ENCODE results near the gene NDUFV1. TPM values are rescaled to one million over a fixed set of nuclear protein-coding genes. Genes with fewer than 3 reads are reported as not detected.
A peak's percentile ranks its signal among the peaks of the same experiment; 100 is the strongest.
"Not testable (repeated sequence)": the region's sequence is repeated elsewhere in the genome, so short reads cannot be mapped to it uniquely, and the experiment has no call there.

The NDUFV1 gene
- 412 and 488 TPM in 2 replicates for total RNA-seq (2014; rRNA removed; shearing (Covaris generic))

DNA sequence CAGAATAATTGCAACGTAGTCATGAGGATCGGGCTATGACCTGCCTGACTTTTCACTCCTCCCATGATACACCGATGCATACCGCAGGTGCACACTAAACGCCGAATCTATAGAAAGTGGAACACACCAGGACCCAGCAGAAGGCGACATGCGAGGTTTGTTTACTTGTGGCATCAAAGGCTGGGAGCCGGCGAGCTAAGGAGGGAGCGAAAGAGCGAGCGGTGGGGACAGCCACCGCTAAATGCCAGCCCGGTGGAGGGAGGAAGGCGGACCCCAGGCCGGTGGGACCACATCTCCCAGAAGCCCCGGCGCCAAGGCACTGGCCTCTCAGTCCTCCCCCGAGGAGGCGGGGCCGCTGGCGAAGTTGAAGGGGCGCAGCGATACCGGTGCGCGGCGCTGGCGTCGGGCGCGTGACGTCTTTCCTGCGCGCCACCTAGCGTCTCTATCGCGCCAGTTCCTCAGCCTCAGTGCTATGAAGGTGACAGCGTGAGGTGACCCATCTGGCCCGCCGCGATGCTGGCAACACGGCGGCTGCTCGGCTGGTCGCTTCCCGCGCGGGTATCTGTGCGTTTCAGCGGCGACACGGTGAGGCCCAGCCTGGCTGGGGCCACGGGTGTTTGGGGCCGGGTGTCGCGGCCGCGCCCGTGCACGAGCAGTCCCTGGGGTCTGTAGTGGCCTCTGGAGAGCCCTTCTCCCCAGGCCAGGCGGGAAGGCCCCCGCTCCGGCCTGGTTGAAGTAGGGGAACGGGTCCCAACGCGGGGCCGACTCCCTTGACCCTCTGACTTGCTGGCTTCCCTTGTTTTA lies at the start of gene NDUFV1:
TSS of gene NDUFV1 (plus strand) at position 445 of the 804 bp plus-strand sequence. CDS start at position 514, 69 bp downstream.
- in situ Hi-C loops (cut with HindIII; ENCODE audit: low sequenced_read_pairs): no loop called here

DNA sequence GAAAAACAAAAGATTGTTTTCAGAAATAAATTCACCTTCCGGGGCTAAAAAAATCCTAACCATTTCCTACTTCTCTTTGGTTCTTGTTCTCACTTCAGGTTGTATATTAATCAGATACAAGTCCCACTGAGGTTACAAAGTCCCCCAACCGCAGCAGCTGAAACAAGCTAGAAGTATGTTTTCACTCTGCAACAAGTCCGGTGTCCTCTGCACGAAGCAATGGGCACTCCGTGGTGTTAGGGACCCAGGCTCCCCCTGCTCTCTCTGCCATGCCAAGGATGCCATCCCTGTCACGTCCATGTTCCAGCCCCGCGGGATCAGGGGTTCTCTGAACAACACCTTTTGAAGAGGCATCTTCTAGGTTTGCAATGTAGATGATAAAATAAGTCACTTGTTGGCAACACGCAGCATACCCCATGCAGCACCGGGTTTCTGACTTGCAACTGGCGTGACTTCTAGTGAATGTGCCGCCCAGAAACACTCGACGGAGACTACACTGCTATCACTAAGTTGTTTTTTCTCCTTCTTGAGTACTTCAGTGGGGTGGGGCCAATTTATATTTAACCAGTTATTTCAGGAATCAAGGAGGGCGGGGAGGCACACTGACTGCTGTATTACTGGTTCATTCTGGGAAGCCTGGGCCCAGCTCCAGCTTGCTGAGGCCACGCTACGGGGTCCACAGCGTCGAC lies 48.5 kb upstream of the NDUFV1 start:
- in situ Hi-C loops (cut with HindIII; ENCODE audit: low sequenced_read_pairs): no loop called here
- DNase-seq (ENCODE audit: low spot score): no peak

More for the DNA sequence above, at the start of gene NDUFV1:
- DNase-seq (ENCODE audit: low spot score): peak; percentile 97

DNA sequence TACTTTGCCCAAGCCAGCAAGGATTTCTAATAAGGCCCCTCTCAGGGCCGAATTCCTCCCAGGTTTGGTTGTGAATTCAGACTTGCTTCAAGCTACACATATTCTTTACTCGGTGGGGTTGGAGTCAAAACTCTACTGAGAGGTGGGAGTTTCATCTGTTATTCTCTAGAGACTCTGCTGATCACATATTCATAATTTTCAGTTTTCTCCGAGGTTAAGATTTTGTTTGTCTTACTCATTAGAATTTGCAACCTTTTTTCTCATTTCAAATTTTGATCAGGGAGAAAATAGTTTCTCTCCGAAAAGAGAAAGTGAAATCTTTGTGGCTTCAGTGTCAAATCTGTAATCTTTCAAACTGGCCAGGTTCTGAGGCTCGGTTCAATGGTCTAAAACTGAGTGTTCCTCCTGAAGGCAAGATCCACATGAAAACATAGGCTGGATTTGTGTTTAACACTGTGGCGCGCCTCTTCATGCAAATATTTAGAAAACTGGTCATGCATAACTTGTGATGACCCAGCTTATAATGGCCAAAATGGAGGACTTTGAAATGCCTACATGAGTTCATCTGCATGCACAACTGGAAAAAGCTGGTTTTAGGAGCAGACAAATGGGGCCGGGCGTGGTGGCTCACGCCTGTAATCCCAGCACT lies 44.6 kb upstream of the NDUFV1 start:
- in situ Hi-C loops (cut with HindIII; ENCODE audit: low sequenced_read_pairs): no loop called here
- DNase-seq (ENCODE audit: low spot score): no peak

DNA sequence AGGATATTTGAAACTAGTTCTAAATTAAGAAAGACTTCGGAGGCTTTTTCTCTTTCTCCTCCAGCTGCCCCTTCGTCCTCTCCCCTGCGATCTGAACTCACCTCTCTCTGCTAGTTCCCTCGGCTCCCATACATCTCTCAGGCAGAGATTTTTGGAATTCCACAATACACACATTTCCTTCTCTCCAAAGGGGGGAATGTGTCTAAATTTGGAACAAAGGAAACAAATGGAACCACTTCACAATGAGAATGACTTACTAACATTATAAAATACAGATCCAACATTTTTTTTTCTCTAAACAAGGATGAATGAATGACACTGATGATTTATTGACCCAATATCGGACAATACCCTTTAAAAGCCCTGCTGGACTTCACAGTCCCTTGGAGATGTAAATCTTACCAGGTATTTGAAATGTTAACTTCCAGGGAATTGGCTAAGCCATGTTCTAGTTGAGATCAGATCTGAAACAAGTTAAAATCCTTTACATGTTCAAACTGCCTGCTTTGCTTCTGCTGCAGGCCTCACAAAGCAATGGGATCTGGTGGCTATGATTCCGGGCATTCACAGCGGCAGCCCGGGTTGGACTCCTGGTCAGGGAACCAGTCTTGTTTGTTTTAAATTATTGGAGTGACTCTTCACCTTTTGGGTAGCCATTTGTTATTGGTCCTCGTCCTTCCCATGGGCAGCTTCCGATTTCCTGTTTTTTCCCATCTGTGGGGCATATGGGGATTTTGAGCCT lies 43.6 kb upstream of the NDUFV1 start:
- in situ Hi-C loops (cut with HindIII; ENCODE audit: low sequenced_read_pairs): no loop called here
- no peak for DNase-seq (ENCODE audit: low spot score)

DNA sequence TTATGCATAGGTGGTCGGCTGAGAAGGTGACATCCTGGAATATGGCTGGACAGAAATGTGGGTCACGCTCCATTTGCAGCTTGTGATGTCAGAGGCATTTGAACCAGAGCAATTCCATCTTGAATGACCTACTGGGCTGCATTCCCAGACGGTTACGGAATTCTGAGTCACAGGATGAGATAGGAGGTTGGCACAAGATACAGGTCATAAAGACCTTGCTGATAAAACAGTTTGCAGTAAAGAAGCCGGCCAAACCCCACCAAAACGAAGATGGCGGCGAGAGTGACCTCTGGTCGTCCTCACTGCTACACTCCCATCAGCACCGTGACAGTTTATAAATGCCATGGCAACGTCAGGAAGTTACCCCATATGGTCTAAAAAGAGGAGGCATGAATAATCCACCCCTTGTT lies 43.0 kb upstream of the NDUFV1 start:
- in situ Hi-C loops (cut with HindIII; ENCODE audit: low sequenced_read_pairs): not testable (repeated sequence)
- DNase-seq (ENCODE audit: low spot score): peak; percentile 50

DNA sequence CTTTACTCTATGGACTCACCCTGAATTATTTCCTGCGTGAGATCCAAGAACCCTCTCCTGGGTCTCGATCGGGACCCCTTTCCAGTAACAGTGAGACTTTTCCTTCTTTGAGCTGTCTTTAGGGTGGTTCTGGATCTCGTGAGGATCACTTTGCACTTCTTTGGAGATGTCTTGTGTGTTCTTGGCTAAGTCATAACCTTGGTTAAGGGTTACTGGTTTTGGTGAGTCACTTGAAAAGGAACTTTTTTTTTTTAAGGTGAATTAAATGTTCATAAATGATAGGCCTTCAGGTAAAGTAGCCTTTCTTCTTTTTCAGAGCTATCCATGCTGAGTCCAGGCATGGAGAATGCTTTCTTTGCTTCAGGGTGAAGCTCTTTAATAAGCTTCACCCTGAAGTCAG lies 42.5 kb upstream of the NDUFV1 start:
- no peak for DNase-seq (ENCODE audit: low spot score)
- in situ Hi-C loops (cut with HindIII; ENCODE audit: low sequenced_read_pairs): no loop called here

DNA sequence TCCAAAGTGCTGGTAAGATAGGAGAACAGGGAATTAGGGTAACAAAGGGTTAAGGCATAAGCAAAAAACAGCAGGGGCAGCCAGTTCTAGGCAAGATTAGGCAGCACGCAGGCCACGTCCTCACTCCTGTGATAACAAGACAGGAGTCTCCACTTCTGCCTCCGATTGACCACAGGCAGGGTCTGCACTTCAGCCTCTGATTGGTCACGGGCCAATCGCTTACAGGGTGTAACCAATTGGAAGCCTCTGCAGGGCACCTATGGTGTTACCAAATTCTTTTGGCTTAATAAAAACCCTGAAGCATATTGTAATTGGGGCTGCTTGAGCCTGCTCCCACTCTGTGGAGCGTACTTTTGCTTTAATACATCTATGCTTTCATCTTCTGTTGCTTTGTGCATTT lies 35.3 kb upstream of the NDUFV1 start:
- in situ Hi-C loops (cut with HindIII; ENCODE audit: low sequenced_read_pairs): no loop called here
- no peak for DNase-seq (ENCODE audit: low spot score)

DNA sequence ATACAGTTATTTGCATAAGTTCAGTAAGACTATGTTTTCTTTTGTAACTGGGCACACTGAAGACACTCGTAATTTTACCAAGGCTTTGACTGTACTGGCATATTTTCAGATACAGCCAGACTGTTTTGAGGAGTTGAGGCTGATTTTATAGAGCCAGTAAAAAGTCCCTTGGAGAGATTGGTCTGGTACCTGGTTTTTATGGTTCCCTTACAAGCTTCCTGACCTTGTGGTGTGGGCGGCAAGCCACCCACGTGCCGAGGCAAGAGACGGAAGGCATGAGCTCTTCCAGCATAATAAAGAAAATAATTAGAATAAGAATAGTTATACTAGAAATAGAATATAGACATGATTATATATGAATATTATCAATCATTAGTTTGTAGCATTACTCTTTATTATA lies 34.4 kb upstream of the NDUFV1 start:
- in situ Hi-C loops (cut with HindIII; ENCODE audit: low sequenced_read_pairs): no loop called here
- no peak for DNase-seq (ENCODE audit: low spot score)

DNA sequence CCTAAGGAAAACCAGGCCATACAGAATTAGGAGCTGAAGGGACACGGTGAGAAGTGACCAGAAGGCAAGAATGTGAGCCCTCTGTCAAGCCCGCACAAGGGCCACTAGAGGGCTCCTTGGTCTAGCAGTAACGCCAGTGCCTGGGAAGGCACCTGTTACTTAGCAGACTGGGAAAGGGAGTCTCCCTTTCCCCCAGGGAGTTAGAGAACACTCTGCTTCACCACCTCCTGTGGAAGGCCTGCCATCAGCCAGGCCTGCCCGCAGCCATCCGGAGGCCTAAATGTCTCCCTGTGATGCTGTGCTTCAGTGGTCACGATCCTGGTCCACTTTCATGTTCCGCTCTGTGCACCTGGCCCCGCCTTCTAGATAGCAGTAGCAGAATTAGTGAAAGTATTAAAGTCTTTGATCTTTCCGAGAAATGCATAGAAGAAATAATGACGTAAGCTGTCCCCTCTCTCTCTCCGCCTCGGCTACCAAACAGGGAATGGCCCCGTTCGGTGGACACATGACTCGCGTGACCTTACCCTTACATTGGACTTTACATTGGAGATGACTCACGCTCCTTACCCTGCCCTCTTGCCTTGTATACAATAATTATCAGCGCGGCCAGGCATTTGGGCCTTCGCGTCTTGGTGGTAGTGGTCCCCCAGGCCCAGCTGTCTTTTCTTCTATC lies 33.9 kb upstream of the NDUFV1 start:
- in situ Hi-C loops (cut with HindIII; ENCODE audit: low sequenced_read_pairs): no loop called here
- peak; percentile 73 for DNase-seq (ENCODE audit: low spot score)

DNA sequence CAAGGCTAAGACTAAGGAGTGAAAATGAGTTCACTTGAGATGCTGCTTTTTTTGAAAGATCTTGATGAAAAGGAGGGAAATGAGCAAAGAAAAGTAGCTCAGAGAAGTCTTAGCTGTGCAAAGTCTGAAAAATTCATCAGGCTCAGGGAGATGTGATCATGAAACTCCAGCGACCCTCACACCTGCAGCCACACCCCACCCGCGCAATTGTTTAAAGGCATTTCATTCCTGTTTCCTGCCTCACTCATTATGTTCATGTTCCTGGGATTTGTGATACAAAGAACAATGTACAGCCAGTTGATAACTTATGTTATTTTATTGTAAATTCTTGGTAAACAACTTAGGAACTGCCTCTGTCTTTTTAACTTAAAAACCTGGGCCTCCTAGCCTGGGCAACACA lies 31.8 kb upstream of the NDUFV1 start:
- no peak for DNase-seq (ENCODE audit: low spot score)
- in situ Hi-C loops (cut with HindIII; ENCODE audit: low sequenced_read_pairs): no loop called here

DNA sequence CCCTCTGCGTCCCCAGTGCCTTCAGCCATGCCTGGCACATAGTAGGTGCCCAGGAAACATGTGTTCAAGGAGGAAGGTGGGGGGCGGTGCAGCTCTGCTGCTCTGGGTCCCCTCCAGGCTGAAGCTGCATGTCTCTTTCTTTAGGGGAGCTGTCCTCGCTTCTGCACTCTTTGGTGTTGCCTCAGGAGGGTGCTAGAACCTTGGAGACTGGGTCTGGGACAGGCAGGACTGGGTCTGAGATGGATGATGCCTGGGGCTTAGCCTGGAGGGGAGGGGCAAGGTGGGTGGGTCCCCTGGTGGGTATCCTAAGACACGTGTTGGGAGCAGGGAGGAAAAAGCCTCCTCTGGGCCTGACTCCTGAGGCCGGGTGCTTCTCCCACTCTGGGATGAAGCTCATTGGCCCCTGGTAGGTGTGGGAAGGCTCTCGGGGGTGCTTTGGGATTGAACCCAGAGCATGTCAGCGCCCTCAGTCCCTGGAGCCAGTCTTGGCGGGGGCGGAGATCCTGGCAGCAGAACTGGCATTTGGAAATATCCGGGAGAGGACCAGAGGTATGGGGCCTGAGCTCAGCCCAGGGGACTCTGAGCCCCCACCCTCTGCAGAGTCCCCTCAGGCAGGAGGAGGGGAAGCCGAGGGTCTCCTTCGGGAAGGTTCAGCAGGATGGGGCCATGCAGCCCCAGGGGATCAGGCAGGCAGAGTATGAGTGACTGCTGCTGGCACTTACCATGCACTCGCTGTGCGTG lies 29.8 kb upstream of the NDUFV1 start:
- in situ Hi-C loops (cut with HindIII; ENCODE audit: low sequenced_read_pairs): no loop called here
- DNase-seq (ENCODE audit: low spot score): no peak

DNA sequence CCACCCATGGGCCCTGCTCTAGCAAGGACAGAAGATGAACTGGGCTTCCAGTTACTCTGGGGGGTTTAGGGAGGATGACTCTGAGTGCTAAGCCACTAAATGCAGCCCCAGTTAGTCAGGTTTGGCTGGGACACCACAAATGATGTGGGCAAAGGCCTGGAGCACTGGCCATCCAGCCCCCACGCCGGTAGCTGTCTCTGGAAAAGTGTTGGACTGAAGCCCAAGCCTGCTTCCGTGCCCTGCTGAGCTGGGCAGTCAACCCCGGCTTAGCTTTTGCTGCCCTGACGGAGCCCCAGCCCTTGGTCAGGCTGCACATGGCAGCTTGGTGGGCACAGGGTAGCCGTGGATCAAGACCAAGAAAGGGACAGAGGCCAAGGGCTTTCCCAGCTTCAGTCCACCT lies 28.8 kb upstream of the NDUFV1 start:
- in situ Hi-C loops (cut with HindIII; ENCODE audit: low sequenced_read_pairs): no loop called here
- DNase-seq (ENCODE audit: low spot score): no peak

DNA sequence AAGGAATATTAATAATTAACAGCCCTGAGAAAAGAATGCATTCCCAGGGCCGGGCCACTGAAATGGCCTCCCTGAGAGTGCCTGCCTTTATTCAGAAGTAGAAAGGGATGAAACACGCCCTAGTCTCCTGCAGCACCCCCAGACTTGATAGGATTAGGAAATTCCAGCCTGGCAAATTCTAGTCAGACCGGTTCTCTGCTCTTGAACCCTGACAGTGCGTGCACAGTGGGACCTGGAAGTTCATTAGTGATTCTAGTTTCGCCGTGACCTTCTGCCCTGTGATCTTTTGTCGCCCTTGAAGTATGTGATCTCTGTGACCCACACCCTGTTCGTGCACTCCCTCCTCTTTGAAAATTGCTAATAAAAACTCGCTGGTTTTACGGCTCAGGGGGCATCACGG lies 25.3 kb upstream of the NDUFV1 start:
- in situ Hi-C loops (cut with HindIII; ENCODE audit: low sequenced_read_pairs): no loop called here
- no peak for DNase-seq (ENCODE audit: low spot score)

DNA sequence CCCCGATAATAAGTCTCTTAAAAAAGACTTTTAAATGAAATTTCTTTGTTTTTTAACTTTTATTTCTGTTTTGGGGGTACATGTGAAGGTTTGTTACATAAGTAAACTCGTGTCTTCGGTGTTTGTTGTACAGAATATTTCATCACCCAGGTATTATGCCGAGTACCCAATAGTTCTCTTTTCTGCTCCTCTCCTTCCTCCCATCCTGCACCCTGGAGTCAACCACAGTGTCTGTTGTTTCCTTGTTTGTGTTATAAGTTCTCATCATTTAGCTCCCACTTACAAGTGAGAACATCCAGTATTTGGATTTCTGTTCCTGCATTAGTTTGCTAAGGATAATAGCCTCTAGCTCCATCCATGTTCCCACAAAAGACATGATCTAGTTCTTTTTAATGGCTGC lies 24.7 kb upstream of the NDUFV1 start:
- DNase-seq (ENCODE audit: low spot score): no peak
- in situ Hi-C loops (cut with HindIII; ENCODE audit: low sequenced_read_pairs): no loop called here

DNA sequence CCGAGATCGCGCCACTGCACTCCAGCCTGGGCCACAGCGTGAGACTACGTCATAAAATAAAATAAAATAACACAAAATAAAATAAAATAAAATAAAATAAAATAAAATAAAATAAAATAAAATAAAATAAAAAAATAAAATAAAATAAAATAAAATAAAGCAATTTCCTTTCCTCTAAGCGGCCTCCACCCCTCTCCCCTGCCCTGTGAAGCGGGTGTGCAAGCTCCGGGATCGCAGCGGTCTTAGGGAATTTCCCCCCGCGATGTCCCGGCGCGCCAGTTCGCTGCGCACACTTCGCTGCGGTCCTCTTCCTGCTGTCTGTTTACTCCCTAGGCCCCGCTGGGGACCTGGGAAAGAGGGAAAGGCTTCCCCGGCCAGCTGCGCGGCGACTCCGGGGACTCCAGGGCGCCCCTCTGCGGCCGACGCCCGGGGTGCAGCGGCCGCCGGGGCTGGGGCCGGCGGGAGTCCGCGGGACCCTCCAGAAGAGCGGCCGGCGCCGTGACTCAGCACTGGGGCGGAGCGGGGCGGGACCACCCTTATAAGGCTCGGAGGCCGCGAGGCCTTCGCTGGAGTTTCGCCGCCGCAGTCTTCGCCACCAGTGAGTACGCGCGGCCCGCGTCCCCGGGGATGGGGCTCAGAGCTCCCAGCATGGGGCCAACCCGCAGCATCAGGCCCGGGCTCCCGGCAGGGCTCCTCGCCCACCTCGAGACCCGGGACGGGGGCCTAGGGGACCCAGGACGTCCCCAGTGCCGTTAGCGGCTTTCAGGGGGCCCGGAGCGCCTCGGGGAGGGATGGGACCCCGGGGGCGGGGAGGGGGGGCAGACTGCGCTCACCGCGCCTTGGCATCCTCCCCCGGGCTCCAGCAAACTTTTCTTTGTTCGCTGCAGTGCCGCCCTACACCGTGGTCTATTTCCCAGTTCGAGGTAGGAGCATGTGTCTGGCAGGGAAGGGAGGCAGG lies 23.2 kb upstream of the NDUFV1 start, which contains the start of gene GSTP1:
TSS of gene GSTP1 (plus strand) at position 566 of the 958 bp plus-strand sequence. CDS start at position 598, 32 bp downstream.
- in situ Hi-C loops (cut with HindIII; ENCODE audit: low sequenced_read_pairs): no loop called here
- peak; percentile 72 for DNase-seq (ENCODE audit: low spot score)

DNA sequence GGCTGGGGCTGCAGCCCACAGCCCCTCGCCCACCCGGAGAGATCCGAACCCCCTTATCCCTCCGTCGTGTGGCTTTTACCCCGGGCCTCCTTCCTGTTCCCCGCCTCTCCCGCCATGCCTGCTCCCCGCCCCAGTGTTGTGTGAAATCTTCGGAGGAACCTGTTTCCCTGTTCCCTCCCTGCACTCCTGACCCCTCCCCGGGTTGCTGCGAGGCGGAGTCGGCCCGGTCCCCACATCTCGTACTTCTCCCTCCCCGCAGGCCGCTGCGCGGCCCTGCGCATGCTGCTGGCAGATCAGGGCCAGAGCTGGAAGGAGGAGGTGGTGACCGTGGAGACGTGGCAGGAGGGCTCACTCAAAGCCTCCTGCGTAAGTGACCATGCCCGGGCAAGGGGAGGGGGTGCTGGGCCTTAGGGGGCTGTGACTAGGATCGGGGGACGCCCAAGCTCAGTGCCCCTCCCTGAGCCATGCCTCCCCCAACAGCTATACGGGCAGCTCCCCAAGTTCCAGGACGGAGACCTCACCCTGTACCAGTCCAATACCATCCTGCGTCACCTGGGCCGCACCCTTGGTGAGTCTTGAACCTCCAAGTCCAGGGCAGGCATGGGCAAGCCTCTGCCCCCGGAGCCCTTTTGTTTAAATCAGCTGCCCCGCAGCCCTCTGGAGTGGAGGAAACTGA lies 22.4 kb upstream of the NDUFV1 start:
- in situ Hi-C loops (cut with HindIII; ENCODE audit: low sequenced_read_pairs): no loop called here
- DNase-seq (ENCODE audit: low spot score): peak; percentile 70

All from G401 (cell line).